CD4-positive, alpha-beta T cell treated with Interferon gamma for 1 hour (primary cell): ENCODE results near the gene RRP1.

Experiments
- DNase-seq: peaks from one replicate; pipeline ENCODE4 v3.0.0-alpha.2; 2020

The RRP1 gene

GRCh38 chr21:43777953-43778352 lies 11.4 kb upstream of the RRP1 start:
- DNase-seq = no peak

- DNase-seq = peak; percentile 6
These were observed 10.7 kb upstream of the RRP1 start for GRCh38 chr21:43778469-43779335.

GRCh38 chr21:43779660-43780059 lies 9.7 kb upstream of the RRP1 start:
- no peak for DNase-seq

- no peak for DNase-seq
These were observed 7.5 kb upstream of the RRP1 start for GRCh38 chr21:43781846-43782245.

GRCh38 chr21:43782431-43783097 lies 6.8 kb upstream of the RRP1 start:
- no peak for DNase-seq

GRCh38 chr21:43783098-43783700 lies 6.2 kb upstream of the RRP1 start:
- no peak for DNase-seq

- no peak for DNase-seq
These were observed 4.2 kb upstream of the RRP1 start for GRCh38 chr21:43785134-43785533.

- no peak for DNase-seq
These were observed 3.0 kb upstream of the RRP1 start for GRCh38 chr21:43786300-43786806.

- no peak for DNase-seq
These were observed 2.5 kb upstream of the RRP1 start for GRCh38 chr21:43786807-43787440.

- no peak for DNase-seq
These were observed 690 bp downstream of the RRP1 start for GRCh38 chr21:43790010-43790524.

- no peak for DNase-seq
These were observed 3.0 kb downstream of the RRP1 start for GRCh38 chr21:43792406-43792805.

- DNase-seq = no peak
These were observed 3.9 kb downstream of the RRP1 start for GRCh38 chr21:43793243-43793642.

- no peak for DNase-seq
These were observed 4.9 kb downstream of the RRP1 start for GRCh38 chr21:43794311-43794710.

- DNase-seq = no peak
These were observed 5.5 kb downstream of the RRP1 start for GRCh38 chr21:43794857-43795256.

- no peak for DNase-seq
These were observed 8.0 kb downstream of the RRP1 start for GRCh38 chr21:43797415-43797814.

GRCh38 chr21:43797925-43798715 lies 8.7 kb downstream of the RRP1 start:
- DNase-seq = no peak

- no peak for DNase-seq
These were observed 10.0 kb downstream of the RRP1 start for GRCh38 chr21:43799301-43799840.

GRCh38 chr21:43800124-43800523 lies 10.7 kb downstream of the RRP1 start:
- DNase-seq = no peak

GRCh38 chr21:43800566-43800965 lies 11.2 kb downstream of the RRP1 start:
- no peak for DNase-seq

- DNase-seq = no peak
These were observed 11.8 kb downstream of the RRP1 start for GRCh38 chr21:43801006-43801783.

GRCh38 chr21:43802713-43803313 lies 13.4 kb downstream of the RRP1 start:
- no peak for DNase-seq
